GM12878 (cell line): ENCODE results near the gene CBLB. TPM values are rescaled to one million over a fixed set of nuclear protein-coding genes. Genes with fewer than 3 reads are reported as not detected.
A peak's percentile ranks its signal among the peaks of the same experiment; 100 is the strongest.

ENCODE experiments used
- ATAC-seq: fragments of 200-7000 bp; cut with Tn5 transposase; 3 replicates; pipeline ENCODE4 v1.9.1; 2020; ENCODE audit warnings: mild to moderate bottlenecking, moderate library complexity
- BruUV-seq: library from RNA; stranded (reverse); fragments of 400-500 nt; replicated peaks from 2 replicates; lab custom pipeline; 2021; lab: Mats Ljungman, UMichigan
- CTCF ChIA-PET: fragments of 300-600 bp; sonication (Branson Sonifier 250); formaldehyde crosslinking; extraction: SDS; loops from one replicate; lab custom pipeline; 2021; ENCODE audit warnings: inconsistent platforms; lab: Yijun Ruan, JAX
- POLR2A ChIA-PET: fragments of 350-600 bp; formaldehyde crosslinking; extraction: SDS; loops from one replicate; lab custom pipeline; 2021; ENCODE audit warnings: inconsistent platforms; lab: Charles Lee
- RAD21 ChIA-PET: fragments of 300-600 bp; sonication (Branson Sonifier 250); formaldehyde crosslinking; loops from one replicate; lab custom pipeline; 2023; ENCODE audit warnings: antibody characterized with exemption; ENCODE audit not compliant: unreplicated experiment; lab: Charles Lee
- SMC1A ChIA-PET: fragments of 300-600 bp; sonication (Branson Sonifier 250); formaldehyde crosslinking; loops from one replicate; lab custom pipeline; 2023; ENCODE audit not compliant: unreplicated experiment, uncharacterized antibody; lab: Charles Lee
- DNase-seq: peaks from one replicate; pipeline ENCODE4 v3.0.0-alpha.2; 2011; ENCODE audit warnings: low read depth, low spot score
- FAIRE-seq: peaks from 3 replicates; lab custom pipeline; 2011; peaks lifted over from hg19 to GRCh38; lab: Jason Lieb, UNC
- H2AFZ ChIP-seq: 2 replicates; pipeline ENCODE4 v1.6.0; 2011; ENCODE audit warnings: low read depth, low read length, control low read depth; ENCODE audit not compliant: control insufficient read depth
- H3K27ac ChIP-seq: 2 replicates; pipeline ENCODE4 v1.5.1; 2011; ENCODE audit warnings: control low read depth; ENCODE audit not compliant: control insufficient read depth, insufficient read depth
- H3K27me3 ChIP-seq, 2 experiments: replicated peaks in 1 of 2; 2 replicates each; pipeline versions ENCODE4 v1.6.0 to v1.6.1; 2011; ENCODE audit warnings: low read length in 1 of 2; ENCODE audit not compliant: control insufficient read depth in 2 of 2, insufficient read depth in 2 of 2
- H3K36me3 ChIP-seq, 2 experiments: 2 replicates each; pipeline ENCODE4 v1.5.1; 2011; ENCODE audit warnings: low read length in 1 of 2; ENCODE audit not compliant: control insufficient read depth in 2 of 2, insufficient read depth in 2 of 2
- H3K4me1 ChIP-seq: 2 replicates; pipeline ENCODE4 v1.6.1; 2011; ENCODE audit warnings: mild to moderate bottlenecking, low read length, moderate library complexity, mixed read lengths; ENCODE audit not compliant: control insufficient read depth, insufficient read depth
- H3K4me2 ChIP-seq: 2 replicates; pipeline ENCODE4 v1.6.0; 2011; ENCODE audit warnings: control low read depth; ENCODE audit not compliant: control insufficient read depth, insufficient read depth
- H3K4me3 ChIP-seq: fragments of 200-600 bp; sonication (generic); 2 replicates; pipeline ENCODE4 v1.5.1; 2016
- H3K79me2 ChIP-seq: 2 replicates; pipeline ENCODE4 v1.6.0; 2011; ENCODE audit warnings: low read length; ENCODE audit not compliant: control insufficient read depth, insufficient read depth
- H3K9ac ChIP-seq: 2 replicates; pipeline ENCODE4 v1.8.0; 2011; ENCODE audit warnings: low read length, control low read depth, mixed read lengths; ENCODE audit not compliant: control insufficient read depth, insufficient read depth
- H3K9me3 ChIP-seq: replicated peaks from 3 replicates; pipeline ENCODE4 v1.5.1; 2011; ENCODE audit warnings: mild to moderate bottlenecking, low read length; ENCODE audit not compliant: control insufficient read depth, insufficient read depth
- H4K20me1 ChIP-seq: 2 replicates; pipeline ENCODE4 v1.6.0; 2011; ENCODE audit not compliant: control insufficient read depth, insufficient read depth
- ATF7 ChIP-seq: fragments of 450-650 bp; IDR thresholded peaks from 2 replicates; pipeline ENCODE4 v1.6.1; 2016; ENCODE audit warnings: low read depth, mild to moderate bottlenecking
- MTA3 ChIP-seq: IDR thresholded peaks from 2 replicates; pipeline ENCODE4 v1.6.1; 2012; ENCODE audit warnings: low read length, inconsistent platforms, borderline replicate concordance
- NFIC ChIP-seq: IDR thresholded peaks from 2 replicates; pipeline ENCODE4 v1.6.1; 2012; ENCODE audit warnings: low read depth, mild to moderate bottlenecking, inconsistent platforms, low read length, moderate library complexity
- RCOR1 ChIP-seq: conservative IDR thresholded peaks from 2 replicates; pipeline ENCODE4 v1.6.1; 2012; ENCODE audit warnings: low read depth, low read length, improper control_type of control experiment
- SIX5 ChIP-seq: IDR thresholded peaks from 2 replicates; pipeline ENCODE4 v1.6.1; 2011; ENCODE audit warnings: mild to moderate bottlenecking, low read depth, low read length, moderate library complexity; ENCODE audit not compliant: severe bottlenecking
- WGBS: methylation state at CpG from one replicate; pipeline ENCODE4 v1.1.6; 2016; ENCODE audit warnings: low lambda C conversion rate; ENCODE audit not compliant: insufficient replicate concordance, insufficient coverage; ENCODE audit errors: missing lambda C conversion rate; 5-methylcytosine and 5-hydroxymethylcytosine counted together
- in situ Hi-C: fragments of 300-500 bp; cut with MboI; formaldehyde crosslinking; loops from 9 replicates; pipeline ENCODE4 v1.14.3; 2018; ENCODE audit warnings: mixed read lengths
- intact Hi-C: fragments of 100-400 bp; cut with micrococcal nuclease; formaldehyde crosslinking; loops from one replicate; pipeline ENCODE4 v1.14.2; 2022; ENCODE audit not compliant: unreplicated experiment
- polyA plus RNA-seq, 11 experiments: library from polyadenylated mRNA; depleted of rRNA in 4 of 11; unstranded in 6 of 11; stranded (reverse) in 5 of 11; fragments of >200 nt; fragmentation: Nextera tagmentation in 4 of 11; fragmentation: Illumina TruSeq in 1 of 11; extraction: Ambion mirVana in 4 of 11; extraction: Trizol in 1 of 11; gene quantifications; 1 replicate in 1 of 11; 2 replicates in 10 of 11; pipeline versions ENCODE4 v1.2.1 to v1.2.3, GENCODE V29; 2011 to 2016; ENCODE audit warnings: inconsistent platforms in 2 of 11, missing spikeins in 2 of 11, low read depth in 1 of 11
- total RNA-seq, 4 experiments: library from RNA; depleted of rRNA in 3 of 4; stranded (reverse); fragments of >200 nt in 3 of 4; fragmentation: Illumina TruSeq in 1 of 4; extraction: Trizol in 1 of 4; gene quantifications; 2 replicates each; pipeline versions ENCODE4 v1.2.1 to v1.2.3, GENCODE V29; 2013 to 2021

The CBLB gene
- total and polyA plus RNA-seq, 10 of the 15 experiments (the other 5 are each of a cell fraction or from before 2014, with no cell fraction given), result 17.2 to 107 (median 41.9) TPM

DNA sequence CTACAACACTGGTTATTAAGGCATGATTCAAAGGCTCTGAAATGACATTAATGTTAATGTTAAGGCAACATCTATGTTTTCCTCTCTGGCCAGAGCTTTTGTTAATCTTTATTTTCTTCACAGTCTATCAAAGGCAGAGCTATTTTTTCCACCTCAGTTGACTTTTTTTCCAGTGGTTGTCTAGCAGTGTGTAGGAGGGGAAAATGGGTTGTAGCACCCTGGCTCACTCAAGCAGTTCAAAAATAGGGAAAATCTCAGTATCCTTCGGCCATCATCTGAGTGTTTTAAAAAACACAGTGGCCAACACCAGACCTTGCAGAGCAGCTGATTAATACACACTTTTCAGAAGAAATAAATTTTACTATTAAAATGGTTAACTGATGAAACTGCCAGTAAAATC, 21.4 kb downstream of the CBLB start:
- no peak for DNase-seq
- Histone ChIP-seq H3K4me2 (no peak overlapping the region), H3K36me3 (peaks cover 0 to 22% of the 10 kb centered on the region in 2 experiments; a peak in 3 of 4 replicates), H3K9me3 (no peaks in the 10 kb centered on the region; the same call in 2 of the 3 replicates), H3K4me1 (no peaks in the 10 kb centered on the region), H3K79me2 (peaks cover 7% of the 10 kb centered on the region), H2AFZ (no peak overlapping the region), H3K4me3 (no peak overlapping the region), H3K27ac (no peak overlapping the region), H3K27me3 (no peaks in the 10 kb centered on the region), H3K9ac (no peak overlapping the region), H4K20me1 (no peaks in the 10 kb centered on the region)
- intact Hi-C loops (no loop called here), in situ Hi-C loops (no loop called here)
- SMC1A ChIA-PET, result interaction anchor here (0.8 to 3.4 kb wide), 11 partner anchors 9 to 760 kb away, joined by 3 to 28 read pairs (median 3); no protein-coding TSS in a partner anchor
- TSS peak; percentile 5 for BruUV-seq
- CTCF ChIA-PET, result interaction anchor here (0.7 to 1.2 kb wide), 5 partner anchors 46 to 762 kb away, joined by 3 to 5 read pairs (median 4); no protein-coding TSS in a partner anchor
- peak; percentile 10; the same call in 1 of the 3 replicates for ATAC-seq
- WGBS, result 100% methylated on average over 1 of the region's 1 CpG
- RAD21 ChIA-PET, result interaction anchor here (0.6 to 3.5 kb wide), 5 partner anchors 10 to 768 kb away, joined by 3 to 31 read pairs (median 3); no protein-coding TSS in a partner anchor
- POLR2A ChIA-PET, result interaction anchor here (0.6 to 1.6 kb wide), 3 partner anchors 8 to 21 kb away, joined by 3 to 6 read pairs (median 3); no protein-coding TSS in a partner anchor
- no peak for FAIRE-seq
- TF ChIP-seq NFIC, result no peak
- no peak for TF ChIP-seq MTA3
- no peak for TF ChIP-seq RCOR1

GRCh38 chr3:105846809-105847208, 22.0 kb downstream of the CBLB start:
- ATAC-seq (no peak), FAIRE-seq (no peak), DNase-seq (no peak)
- in situ Hi-C loops, result no loop called here
- ChIA-PET RAD21 (interaction anchor here (0.6 to 3.5 kb wide), 3 partner anchors 10 to 160 kb away, joined by 3 to 31 read pairs (median 3); no protein-coding TSS in a partner anchor), CTCF (interaction anchor here (0.7 to 1.2 kb wide), 4 partner anchors 45 to 763 kb away, joined by 3 to 4 read pairs (median 4); no protein-coding TSS in a partner anchor), SMC1A (interaction anchor here (0.8 to 3.4 kb wide), 7 partner anchors 9 to 117 kb away, joined by 3 to 28 read pairs (median 3); no protein-coding TSS in a partner anchor), POLR2A (interaction anchor here (0.9 to 1.2 kb wide), 2 partner anchors 8 to 17 kb away, joined by 3 to 4 read pairs; no protein-coding TSS in a partner anchor)
- no peaks in the 10 kb centered on the region for H4K20me1 ChIP-seq
- H3K79me2 ChIP-seq, result peaks cover 7% of the 10 kb centered on the region
- no peaks in the 10 kb centered on the region for H3K27me3 ChIP-seq
- no peak overlapping the region for H3K9ac ChIP-seq
- intact Hi-C loops, result no loop called here
- peaks cover 2 to 21% of the 10 kb centered on the region in 2 experiments; a peak in 3 of 4 replicates for H3K36me3 ChIP-seq
- no TSS peak for BruUV-seq
- no peak overlapping the region for H2AFZ ChIP-seq
- H3K4me3 ChIP-seq, result no peak overlapping the region
- peak; percentile 66; the same call in 1 of the 2 replicates for TF ChIP-seq ATF7
- no peak for TF ChIP-seq SIX5
- H3K4me2 ChIP-seq, result no peak overlapping the region
- no peaks in the 10 kb centered on the region for H3K4me1 ChIP-seq
- H3K9me3 ChIP-seq, result no peaks in the 10 kb centered on the region; the same call in 2 of the 3 replicates
- no peak overlapping the region for H3K27ac ChIP-seq
- WGBS, result 100% methylated on average over 1 of the region's 1 CpG
